Measurements from ENCODE around the gene PXYLP1.

PXYLP1 gene

GRCh38 chr3:141308588-141309218, 77.1 kb downstream of the PXYLP1 start:
- TF ChIP-seq GABPA (IDR thresholded peaks at IDR 0.05; ENCODE audit: low read depth) (no peak), CTCF (IDR thresholded peaks at IDR 0.05; ENCODE audit: insufficient read depth, low read length) (no peak), POLR2AphosphoS5 (IDR thresholded peaks at IDR 0.05; ENCODE audit: low read depth) (no peak), SPI1 (IDR thresholded peaks at IDR 0.05; ENCODE audit: borderline replicate concordance, low read depth) (no peak), REST (IDR thresholded peaks at IDR 0.05; ENCODE audit: insufficient replicate concordance, low read depth) (no peak)
- Histone ChIP-seq H3K27ac (replicated peaks) (no peak overlapping the region), H3K27me3 (ENCODE audit: insufficient read depth, poor library complexity, severe bottlenecking) (no peaks in the 10 kb centered on the region), H3K4me3 (replicated peaks; ENCODE audit: insufficient read depth, low read length) (no peak overlapping the region)
- DNase-seq (ENCODE audit: low read depth in 1 of 2, low spot score in 1 of 2) = no peak

- peak overlapping the region; percentile 71 for H3K27ac ChIP-seq (replicated peaks)
- H3K4me3 ChIP-seq (replicated peaks; ENCODE audit: insufficient read depth, low read length) = peak overlapping the region; percentile 70
- no peaks in the 10 kb centered on the region for H3K27me3 ChIP-seq (ENCODE audit: insufficient read depth, poor library complexity, severe bottlenecking)
- no peak for TF ChIP-seq REST (IDR thresholded peaks at IDR 0.05; ENCODE audit: insufficient replicate concordance, low read depth)
- TF ChIP-seq SPI1 (IDR thresholded peaks at IDR 0.05; ENCODE audit: borderline replicate concordance, low read depth) = no peak
- no peak for TF ChIP-seq GABPA (IDR thresholded peaks at IDR 0.05; ENCODE audit: low read depth)
- no peak for TF ChIP-seq POLR2AphosphoS5 (IDR thresholded peaks at IDR 0.05; ENCODE audit: low read depth)
- no peak for TF ChIP-seq CTCF (IDR thresholded peaks at IDR 0.05; ENCODE audit: insufficient read depth, low read length)
- DNase-seq (ENCODE audit: low read depth in 1 of 2, low spot score in 1 of 2) = no peak
Observed at GRCh38 chr3:141311170-141311495, 79.5 kb downstream of the PXYLP1 start.

- Histone ChIP-seq H3K27ac (replicated peaks) (peak overlapping the region; percentile 71), H3K27me3 (ENCODE audit: insufficient read depth, poor library complexity, severe bottlenecking) (no peaks in the 10 kb centered on the region), H3K4me3 (replicated peaks; ENCODE audit: insufficient read depth, low read length) (peak overlapping the region; percentile 70)
- peak; percentile 94 to 99 for DNase-seq (ENCODE audit: low read depth in 1 of 2, low spot score in 1 of 2)
- TF ChIP-seq REST (IDR thresholded peaks at IDR 0.05; ENCODE audit: insufficient replicate concordance, low read depth) (peak; percentile 39), SPI1 (IDR thresholded peaks at IDR 0.05; ENCODE audit: borderline replicate concordance, low read depth) (peak; percentile 76; the same call in 1 of the 2 replicates), CTCF (IDR thresholded peaks at IDR 0.05; ENCODE audit: insufficient read depth, low read length) (peak; percentile 35), GABPA (IDR thresholded peaks at IDR 0.05; ENCODE audit: low read depth) (peak; percentile 94), POLR2AphosphoS5 (IDR thresholded peaks at IDR 0.05; ENCODE audit: low read depth) (peak; percentile 97)
Observed at GRCh38 chr3:141311496-141312353, 80.1 kb downstream of the PXYLP1 start.
